SK-N-SH treated with all-trans-retinoic acid at 6 μM for 48 hours (cell line): ENCODE results near the gene RPL3.

Experiments
- ATAC-seq: fragments of 200-7000 bp; cut with Tn5 transposase; 3 replicates; pipeline ENCODE4 v1.9.1; 2020; ENCODE audit warnings: mild to moderate bottlenecking, moderate library complexity
- ARNTL ChIP-seq: fragments of 450-650 bp; formaldehyde crosslinking; IDR thresholded peaks from 2 replicates; pipeline ENCODE4 v1.5.0; 2020; ENCODE audit warnings: low read depth, mild to moderate bottlenecking, moderate library complexity, borderline replicate concordance
- BACH2 ChIP-seq: fragments of 250-450 bp; sonication (Bioruptor Pico); IDR thresholded peaks from 2 replicates; pipeline ENCODE4 v1.9.0; 2021; ENCODE audit warnings: mild to moderate bottlenecking, borderline replicate concordance
- CREB5 ChIP-seq: fragments of 250-450 bp; sonication (Bioruptor Pico); IDR thresholded peaks from 2 replicates; pipeline ENCODE4 v1.5.1; 2020; ENCODE audit warnings: low read depth, mild to moderate bottlenecking, moderate library complexity
- CSDC2 ChIP-seq: fragments of 250-450 bp; sonication (Bioruptor Pico); IDR thresholded peaks from 2 replicates; pipeline ENCODE4 v1.5.0; 2020; ENCODE audit warnings: mild to moderate bottlenecking, moderate library complexity
- CSRNP3 ChIP-seq: fragments of 250-450 bp; sonication (Bioruptor Pico); IDR thresholded peaks from 2 replicates; pipeline ENCODE4 v1.5.1; 2021; ENCODE audit warnings: mild to moderate bottlenecking, moderate library complexity
- ESRRG ChIP-seq: fragments of 250-450 bp; sonication (Bioruptor Pico); IDR thresholded peaks from 2 replicates; pipeline ENCODE4 v1.6.1; 2021; ENCODE audit warnings: mild to moderate bottlenecking
- GLIS3 ChIP-seq: fragments of 250-450 bp; sonication (Bioruptor Pico); IDR thresholded peaks from 2 replicates; pipeline ENCODE4 v1.5.0; 2020; ENCODE audit warnings: mild to moderate bottlenecking, moderate library complexity
- ISL1 ChIP-seq: fragments of 250-450 bp; sonication (Bioruptor Pico); IDR thresholded peaks from 2 replicates; pipeline ENCODE4 v2.1.2; 2022; ENCODE audit warnings: mild to moderate bottlenecking, moderate library complexity
- OSR1 ChIP-seq: fragments of 250-450 bp; sonication (Bioruptor Pico); IDR thresholded peaks from 2 replicates; pipeline ENCODE4 v1.8.0; 2022; ENCODE audit warnings: moderate library complexity, mild to moderate bottlenecking, inconsistent platforms
- PATZ1 ChIP-seq: fragments of 250-450 bp; sonication (Bioruptor Pico); IDR thresholded peaks from 2 replicates; pipeline ENCODE4 v1.8.0; 2020; ENCODE audit warnings: mild to moderate bottlenecking, moderate library complexity, borderline replicate concordance
- POU6F1 ChIP-seq: fragments of 250-450 bp; sonication (Bioruptor Pico); IDR thresholded peaks from 2 replicates; pipeline ENCODE4 v1.8.0; 2021; ENCODE audit warnings: low read depth, mild to moderate bottlenecking, moderate library complexity, borderline replicate concordance
- PPARA ChIP-seq: fragments of 250-450 bp; sonication (Bioruptor Pico); IDR thresholded peaks from 2 replicates; pipeline ENCODE4 v1.5.0; 2020; ENCODE audit warnings: mild to moderate bottlenecking, borderline replicate concordance
- RARB ChIP-seq: fragments of 250-450 bp; sonication (Bioruptor Pico); IDR thresholded peaks from 2 replicates; pipeline ENCODE4 v1.8.0; 2021; ENCODE audit warnings: mild to moderate bottlenecking, moderate library complexity
- SNAI2 ChIP-seq: fragments of 250-450 bp; sonication (Bioruptor Pico); IDR thresholded peaks from 2 replicates; pipeline ENCODE4 v1.5.0; 2020; ENCODE audit warnings: mild to moderate bottlenecking, moderate library complexity
- TCF4 ChIP-seq: fragments of 250-450 bp; sonication (Bioruptor Pico); IDR thresholded peaks from 2 replicates; pipeline ENCODE4 v1.8.0; 2021; ENCODE audit warnings: mild to moderate bottlenecking, moderate library complexity, borderline replicate concordance
- TOX ChIP-seq: fragments of 250-450 bp; sonication (Bioruptor Pico); IDR thresholded peaks from 2 replicates; pipeline ENCODE4 v1.8.0; 2021; ENCODE audit warnings: mild to moderate bottlenecking, moderate library complexity, borderline replicate concordance
- TSHZ2 ChIP-seq: fragments of 250-450 bp; sonication (Bioruptor Pico); IDR thresholded peaks from 2 replicates; pipeline ENCODE4 v1.5.0; 2020; ENCODE audit warnings: mild to moderate bottlenecking, moderate library complexity
- ZC3H10 ChIP-seq: fragments of 250-450 bp; sonication (Bioruptor Pico); IDR thresholded peaks from 2 replicates; pipeline ENCODE4 v1.5.1; 2021; ENCODE audit warnings: mild to moderate bottlenecking, moderate library complexity
- ZFP3 ChIP-seq: fragments of 250-450 bp; sonication (Bioruptor Pico); IDR thresholded peaks from 2 replicates; pipeline ENCODE4 v1.5.0; 2020; ENCODE audit warnings: mild to moderate bottlenecking, moderate library complexity
- ZFP30 ChIP-seq: fragments of 450-650 bp; formaldehyde crosslinking; IDR thresholded peaks from 2 replicates; pipeline ENCODE4 v1.5.0; 2022; ENCODE audit warnings: mild to moderate bottlenecking, moderate library complexity
- ZNF565 ChIP-seq: fragments of 450-650 bp; formaldehyde crosslinking; conservative IDR thresholded peaks from 2 replicates; pipeline ENCODE4 v1.5.0; 2020; ENCODE audit warnings: low read depth, mild to moderate bottlenecking, moderate library complexity
- ZNF70 ChIP-seq: fragments of 450-650 bp; formaldehyde crosslinking; IDR thresholded peaks from 2 replicates; pipeline ENCODE4 v1.5.0; 2020; ENCODE audit warnings: mild to moderate bottlenecking, moderate library complexity

Gene RPL3

GRCh38 chr22:39291523-39291922, 27.9 kb downstream of the RPL3 start (continued):
- TF ChIP-seq PATZ1 (CRISPR knock-in tag) (no peak), ZC3H10 (no peak), GLIS3 (no peak), ZFP30 (CRISPR knock-in tag) (no peak)

- no peak for TF ChIP-seq CSDC2
- TF ChIP-seq TCF4 (CRISPR knock-in tag): no peak
- TF ChIP-seq ISL1 (CRISPR knock-in tag): no peak
- no peak for TF ChIP-seq ARNTL (CRISPR knock-in tag)
- no peak for TF ChIP-seq TSHZ2 (CRISPR knock-in tag)
- no peak for TF ChIP-seq SNAI2
- TF ChIP-seq CREB5: no peak
- TF ChIP-seq GLIS3: no peak
- no peak for TF ChIP-seq PATZ1 (CRISPR knock-in tag)
- no peak for TF ChIP-seq TOX (CRISPR knock-in tag)
- TF ChIP-seq OSR1 (CRISPR knock-in tag): no peak
- TF ChIP-seq PPARA (CRISPR knock-in tag): no peak
- TF ChIP-seq RARB: no peak
- TF ChIP-seq ZC3H10: no peak
- TF ChIP-seq ZNF70 (CRISPR knock-in tag): no peak
- TF ChIP-seq CSRNP3 (CRISPR knock-in tag): no peak
- TF ChIP-seq POU6F1 (CRISPR knock-in tag): no peak
- ATAC-seq: peak; percentile 52
These were observed 28.7 kb downstream of the RPL3 start for GRCh38 chr22:39290724-39291161.

GRCh38 chr22:39289975-39290720, 29.3 kb downstream of the RPL3 start:
- no peak for ATAC-seq
- TF ChIP-seq ZFP30 (CRISPR knock-in tag): no peak
- TF ChIP-seq ESRRG (CRISPR knock-in tag): no peak
- TF ChIP-seq ZFP3 (CRISPR knock-in tag): no peak
- no peak for TF ChIP-seq ARNTL (CRISPR knock-in tag)
- no peak for TF ChIP-seq ZNF565 (CRISPR knock-in tag)
- TF ChIP-seq POU6F1 (CRISPR knock-in tag): no peak
- TF ChIP-seq PPARA (CRISPR knock-in tag): no peak
- no peak for TF ChIP-seq SNAI2
- no peak for TF ChIP-seq BACH2 (CRISPR knock-in tag)
- no peak for TF ChIP-seq ZC3H10
- TF ChIP-seq ZNF70 (CRISPR knock-in tag): no peak
- TF ChIP-seq TOX (CRISPR knock-in tag): no peak
